ENCODE measurements around the gene MAP4K5.
"Not testable (repeated sequence)": the region's sequence is repeated elsewhere in the genome, so short reads cannot be mapped to it uniquely, and the experiment has no call there.

MAP4K5 gene

DNA sequence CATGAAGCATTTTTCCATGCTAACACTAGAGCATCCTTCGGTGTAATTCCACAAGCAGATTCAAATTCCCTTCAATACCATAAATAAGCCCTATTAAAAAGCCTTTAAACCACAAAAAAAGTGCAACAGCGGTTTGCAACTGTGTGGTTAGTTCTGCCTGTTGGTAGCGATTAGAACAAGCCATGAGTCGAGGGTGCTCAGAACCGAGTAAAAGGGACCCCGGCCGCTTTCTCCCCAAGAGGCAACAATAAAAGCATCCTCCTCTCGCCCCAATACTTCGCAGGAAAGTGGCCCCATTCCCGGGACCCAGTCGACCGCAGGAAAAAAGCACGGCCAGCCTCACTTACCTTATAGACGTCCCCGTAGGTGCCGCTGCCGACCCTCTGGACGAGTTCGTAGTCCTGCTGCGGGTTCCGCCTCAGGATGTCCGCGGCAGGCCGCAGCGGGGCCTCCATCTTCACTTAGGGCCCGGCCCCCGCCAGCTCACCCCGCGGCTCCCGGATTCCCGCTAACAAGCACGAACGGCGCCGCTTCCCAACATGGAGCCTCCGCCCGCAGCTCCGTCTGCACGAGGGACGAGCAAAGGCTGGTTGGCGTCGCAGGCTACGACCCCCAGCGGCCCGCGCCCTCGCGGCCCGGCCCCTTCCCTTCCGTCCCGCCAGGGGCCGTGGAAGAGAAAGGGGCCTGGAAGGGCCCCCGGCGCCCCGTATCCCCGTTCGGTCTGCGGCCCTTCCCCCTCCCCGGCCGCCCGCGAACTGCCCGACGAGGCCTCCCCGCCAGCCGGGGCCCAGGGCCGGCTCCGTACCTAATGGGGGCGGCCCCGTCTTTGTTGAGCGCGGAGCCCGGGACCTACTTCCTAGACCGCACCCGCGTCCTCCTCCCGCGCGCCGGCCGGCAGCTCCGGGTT, 521 bp downstream of the MAP4K5 start:
- DNase-seq = peak; percentile 50 to 97 (median 90)

DNA sequence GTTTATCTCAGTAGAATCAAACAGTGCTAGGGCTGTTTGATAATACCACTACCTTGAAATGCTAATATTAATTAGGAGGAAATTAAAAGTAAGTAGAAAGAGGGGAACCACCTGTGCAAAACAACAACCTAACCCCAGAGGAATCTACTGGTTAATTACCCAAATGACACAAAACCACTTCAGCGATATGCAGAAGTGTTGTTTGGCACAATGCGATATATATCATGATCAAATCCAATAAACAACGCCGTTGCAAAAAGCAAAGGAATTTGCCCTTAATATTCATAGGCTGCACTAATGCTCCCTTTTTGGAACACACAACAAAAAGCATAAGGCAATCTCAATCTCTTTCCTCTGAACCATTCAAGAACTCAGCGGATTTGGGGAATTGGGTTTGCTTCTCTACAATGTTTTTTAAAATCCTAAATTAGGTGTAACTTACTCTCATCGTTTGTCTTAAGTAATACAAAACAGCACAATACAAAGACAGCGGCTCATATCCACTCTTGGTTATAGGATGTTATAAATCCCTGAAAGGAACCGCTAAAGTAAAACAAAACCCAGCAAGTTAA, 1.5 kb downstream of the MAP4K5 start:
- DNase-seq = peak in 2 of 3 experiments; percentile 36 to 52

DNA sequence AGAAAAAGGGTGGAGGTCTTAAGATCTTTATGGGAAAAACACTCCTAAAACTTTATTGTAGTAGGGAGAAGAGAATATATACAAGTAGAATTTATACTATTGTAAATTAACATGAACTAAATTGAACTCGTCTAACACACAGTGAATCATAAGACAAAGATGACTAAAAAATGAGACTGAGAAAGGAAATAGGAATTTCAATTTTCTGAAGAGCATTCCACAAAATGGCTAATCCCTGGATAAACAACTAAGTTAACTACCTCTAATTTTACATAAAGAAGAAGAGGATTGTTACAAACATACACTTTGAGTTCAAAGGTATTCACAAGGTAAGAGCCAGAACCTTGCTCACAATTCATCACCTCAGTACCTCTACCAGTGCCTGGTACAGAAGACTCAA, 2.0 kb downstream of the MAP4K5 start:
- peak in 1 of 3 experiments; percentile 46 for DNase-seq

DNA sequence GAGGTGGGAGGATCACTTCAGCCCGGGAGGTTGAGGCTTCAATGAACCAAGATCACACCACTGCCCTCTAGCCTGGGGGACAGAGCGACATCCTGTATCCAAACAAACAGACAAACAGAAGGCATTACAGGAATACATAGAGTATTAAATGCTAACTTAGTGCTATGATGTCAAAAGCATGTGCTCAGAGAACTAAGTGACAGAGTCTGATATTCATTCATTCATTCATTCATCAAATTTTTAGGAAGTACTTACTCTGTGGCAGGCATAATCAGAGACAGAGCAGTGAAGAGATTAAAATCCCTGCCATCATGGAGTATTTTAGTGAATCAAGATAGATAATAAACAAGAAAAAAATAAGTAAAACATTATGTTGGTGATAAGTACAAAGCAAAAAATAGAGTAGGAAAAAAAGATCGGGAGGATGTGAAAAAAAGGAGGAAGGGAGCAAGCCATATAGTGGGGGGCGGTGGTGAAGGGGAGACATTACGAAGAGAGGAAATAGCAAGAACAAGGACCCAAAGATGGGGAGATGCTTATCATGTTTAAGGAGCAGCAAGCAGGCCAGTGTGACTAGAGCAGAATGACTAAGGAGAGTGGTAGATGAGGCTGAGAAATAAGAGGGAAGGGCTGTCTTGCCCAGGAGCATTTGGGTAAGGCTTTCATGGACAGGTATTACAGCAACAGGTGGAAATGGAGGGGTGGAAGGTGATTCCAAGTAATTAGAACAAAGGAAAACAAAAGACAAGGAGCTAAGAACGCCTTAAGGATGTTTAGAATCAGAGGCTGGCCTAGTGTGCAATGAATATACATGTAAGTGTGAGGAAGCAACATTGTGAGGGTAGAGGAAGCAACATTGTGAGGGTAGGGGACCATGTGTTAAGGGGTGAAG, 2.8 kb downstream of the MAP4K5 start:
- no peak for DNase-seq

DNA sequence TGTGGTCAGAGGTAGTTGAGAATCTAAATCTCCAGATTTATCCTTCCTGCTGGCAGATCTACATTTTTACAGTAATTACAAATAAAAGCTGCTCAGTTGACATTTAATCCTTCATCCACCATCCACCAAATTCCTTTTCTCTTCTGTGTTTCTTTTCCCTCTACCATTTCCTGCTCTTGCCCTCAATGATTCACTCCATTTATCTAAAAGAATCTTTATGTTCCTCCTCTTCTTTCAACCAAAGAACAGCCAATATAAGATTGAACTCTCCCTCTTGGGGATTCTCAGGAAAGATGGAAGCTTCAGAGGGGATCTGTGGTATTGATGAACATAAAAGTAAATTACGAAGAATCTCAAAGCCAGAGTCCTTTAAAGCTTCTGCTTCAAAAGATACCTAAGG, 4.4 kb downstream of the MAP4K5 start:
- no peak for DNase-seq

DNA sequence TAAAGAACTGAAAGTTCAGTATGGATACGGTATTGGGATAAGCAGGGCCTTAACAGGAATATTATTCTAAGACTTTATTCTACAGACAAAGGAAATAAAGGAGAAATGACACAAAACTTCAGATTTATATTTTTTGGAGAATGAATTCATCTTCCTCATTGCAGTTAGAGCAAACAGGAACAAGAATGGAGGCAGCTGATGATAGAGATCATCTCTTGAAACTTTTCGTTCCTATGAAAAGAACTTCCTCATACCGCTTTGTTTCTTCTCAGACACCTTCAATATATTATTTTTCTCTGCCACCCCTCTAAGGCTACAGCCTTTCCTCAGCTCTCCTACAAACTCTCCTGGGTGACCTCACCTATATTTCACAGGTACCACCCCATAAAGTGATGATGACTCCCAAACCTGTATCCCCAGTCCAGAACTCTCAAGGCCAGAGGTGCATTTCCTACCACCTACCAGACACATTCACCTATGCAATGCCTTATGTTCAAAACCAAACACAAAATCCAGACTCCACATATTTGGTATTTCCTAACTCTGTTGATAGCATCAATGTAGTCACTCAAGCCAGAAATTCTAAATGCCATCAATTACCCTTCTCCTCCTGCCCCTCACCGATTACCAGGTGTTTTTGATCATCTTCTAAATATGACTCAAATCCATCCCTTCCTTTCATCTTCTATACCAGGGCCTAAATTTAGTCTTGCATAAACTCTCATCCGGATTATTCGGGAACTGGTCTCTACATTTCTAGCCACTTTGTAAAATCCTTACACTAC, 7.4 kb downstream of the MAP4K5 start:
- no peak for DNase-seq

DNA sequence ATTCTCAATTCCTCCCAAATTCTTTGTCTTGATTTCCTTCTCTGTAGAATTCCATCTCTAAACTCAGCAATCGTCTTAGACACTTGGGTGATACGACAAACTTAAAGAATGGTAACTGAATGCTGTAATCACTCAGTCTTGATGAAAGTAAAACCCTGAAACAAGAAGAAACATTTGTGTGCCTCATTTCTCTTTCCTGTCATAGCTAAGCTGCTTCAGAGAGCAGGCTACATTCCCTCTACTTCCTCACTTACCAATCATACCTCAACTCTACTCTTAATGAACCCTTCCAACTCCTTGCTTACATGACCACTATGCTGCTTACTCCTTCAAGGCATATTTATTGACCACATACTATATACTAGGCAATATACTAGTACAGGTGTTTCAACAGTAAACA, 8.3 kb downstream of the MAP4K5 start:
- DNase-seq = no peak

DNA sequence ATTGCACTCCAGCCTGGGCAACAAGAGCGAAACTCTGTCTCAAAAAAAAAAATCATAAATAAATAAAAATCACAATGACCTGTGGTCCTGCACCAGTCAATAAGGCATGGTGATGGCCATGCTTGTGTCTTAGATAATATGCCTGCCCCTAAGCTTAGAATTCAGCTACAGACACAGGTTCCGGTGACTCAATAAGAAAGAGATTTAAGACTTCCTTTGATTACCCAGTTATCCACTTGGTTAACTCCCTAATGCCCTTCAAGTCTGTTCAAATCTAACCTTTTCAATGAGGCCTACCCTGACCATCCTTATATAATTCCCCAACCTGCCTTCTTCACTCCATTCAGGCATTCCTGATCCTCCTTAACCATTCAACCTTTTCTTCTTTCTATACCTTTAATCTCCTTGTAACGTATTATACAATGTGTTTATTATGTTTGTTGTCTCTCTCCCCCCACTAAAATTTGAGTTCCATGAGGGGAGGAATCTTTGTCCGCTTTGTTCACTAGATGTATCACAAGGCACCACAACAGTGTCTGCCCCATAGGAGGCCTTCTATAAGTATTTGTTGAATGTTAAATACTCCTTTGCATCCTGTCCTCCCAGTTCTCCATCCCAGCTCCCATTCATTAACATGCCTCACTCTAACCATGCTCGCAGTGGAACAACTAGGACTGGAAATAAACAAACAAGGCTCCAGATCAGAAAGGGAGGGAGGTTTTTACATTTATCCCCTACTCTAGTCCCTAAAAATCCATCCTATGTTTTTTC, 8.9 kb downstream of the MAP4K5 start:
- DNase-seq = no peak

DNA sequence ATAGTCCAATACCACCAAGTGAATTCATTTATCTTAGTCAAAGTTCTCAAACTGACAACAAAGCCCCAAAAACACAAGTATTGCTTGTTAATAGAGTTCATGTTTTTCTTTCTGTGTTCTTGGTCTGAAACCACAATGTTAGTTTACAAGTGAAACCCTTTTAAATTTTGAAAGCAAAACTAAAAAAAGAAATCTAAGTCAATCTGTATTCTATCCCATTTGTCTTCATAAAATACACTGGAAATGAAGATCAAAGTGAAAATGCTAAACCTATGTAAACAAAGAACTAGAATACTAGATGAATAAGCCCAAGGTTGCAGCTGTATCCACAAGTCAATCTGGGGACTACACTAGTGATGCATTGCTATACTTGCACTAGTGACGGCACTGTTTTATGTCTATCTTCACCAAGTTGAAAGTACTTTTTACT, 10.4 kb downstream of the MAP4K5 start:
- no peak for DNase-seq

DNA sequence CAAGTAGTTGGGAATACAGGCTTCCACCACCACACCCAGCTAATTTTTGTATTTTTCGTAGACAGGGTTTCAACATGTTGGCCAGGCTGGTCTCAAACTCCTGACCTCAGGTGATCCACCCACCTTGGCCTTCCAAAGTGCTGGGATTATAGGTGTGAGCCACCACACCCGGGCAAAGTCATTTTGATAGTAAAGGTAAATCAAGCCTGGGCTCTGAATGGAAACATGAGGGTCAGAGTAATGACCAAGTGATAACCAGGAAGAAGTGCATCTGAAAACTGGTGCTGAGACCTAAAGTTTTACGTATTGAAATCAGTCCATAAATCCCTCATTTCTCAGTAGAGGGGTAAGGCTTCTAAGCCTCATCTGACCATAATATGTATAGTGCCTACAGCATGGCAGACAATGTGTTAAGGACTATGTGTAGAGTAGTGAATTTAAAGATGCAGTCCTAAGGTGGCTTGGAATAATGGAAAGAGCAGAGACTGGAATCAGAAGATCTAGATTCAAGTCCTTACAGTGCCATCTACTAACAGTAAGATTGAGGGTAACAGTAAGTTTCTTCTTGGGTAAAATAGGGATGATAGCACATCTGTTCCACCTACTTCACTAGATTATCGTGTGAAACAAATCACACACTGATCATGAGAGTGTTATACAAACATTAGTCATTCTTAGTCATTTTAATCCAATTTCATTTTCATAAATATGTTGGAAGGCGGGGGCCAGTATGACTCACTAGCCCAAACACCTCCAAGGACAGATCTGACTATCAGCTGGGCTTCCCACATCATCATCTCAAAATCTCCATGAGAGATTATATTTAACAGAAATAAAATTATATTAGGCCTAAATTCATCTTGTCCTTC, 11.2 kb downstream of the MAP4K5 start:
- DNase-seq = no peak

DNA sequence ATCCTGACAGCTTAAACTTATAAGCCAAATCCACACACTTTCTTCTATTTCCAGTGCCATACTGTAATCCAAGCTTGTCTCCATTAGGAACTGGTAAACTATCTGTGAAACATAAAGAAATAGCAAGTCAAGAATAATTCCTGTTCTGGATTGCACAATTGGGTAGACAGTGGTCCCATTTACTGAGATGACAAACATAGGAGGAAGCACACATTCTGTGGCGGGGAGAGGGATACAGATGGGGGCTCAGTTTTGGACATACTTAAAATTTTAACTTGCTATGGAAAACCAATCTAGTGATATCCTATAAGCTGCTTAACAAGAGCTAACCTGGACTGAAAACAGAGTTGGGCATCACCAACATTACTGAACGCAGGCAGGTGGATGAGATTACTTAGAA, 16.3 kb downstream of the MAP4K5 start:
- DNase-seq = no peak

DNA sequence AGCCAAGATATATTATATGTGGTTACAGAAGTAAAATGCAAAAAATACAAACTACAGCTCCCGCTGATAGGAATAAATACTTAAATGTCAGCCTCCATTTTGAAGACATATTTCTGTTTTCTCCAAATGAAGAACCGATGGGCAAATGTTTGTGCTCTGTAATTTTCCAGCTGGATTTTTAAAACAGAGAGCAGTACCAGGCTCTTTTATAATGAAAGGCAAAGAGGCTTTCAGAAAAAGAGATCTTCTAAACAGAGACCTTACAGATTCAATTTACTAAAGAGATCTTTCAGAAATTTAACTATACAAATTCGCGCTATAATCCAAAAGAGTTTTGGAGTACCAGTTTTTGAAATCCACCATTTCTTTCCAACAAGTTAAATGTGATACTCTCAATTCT, 19.9 kb downstream of the MAP4K5 start:
- no peak for DNase-seq

DNA sequence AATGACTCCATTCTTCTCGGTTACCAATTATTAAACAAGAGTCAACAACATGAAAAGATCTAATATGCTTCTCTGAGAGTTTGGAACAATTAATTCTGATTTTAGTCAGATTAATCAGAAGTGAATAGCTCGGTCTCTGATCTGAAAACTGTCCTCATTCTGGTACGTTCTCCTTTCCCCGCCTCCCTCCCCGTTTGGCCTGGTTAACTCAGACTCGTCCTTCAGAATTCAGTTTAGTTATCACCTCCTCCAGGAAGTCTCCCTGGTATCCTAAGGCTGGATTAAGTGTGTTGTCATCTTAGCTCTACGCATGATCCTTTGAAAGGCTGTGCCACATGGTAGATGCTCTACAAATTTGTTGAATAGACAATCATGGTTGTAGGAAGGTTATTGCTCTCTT, 22.2 kb downstream of the MAP4K5 start:
- DNase-seq = no peak

DNA sequence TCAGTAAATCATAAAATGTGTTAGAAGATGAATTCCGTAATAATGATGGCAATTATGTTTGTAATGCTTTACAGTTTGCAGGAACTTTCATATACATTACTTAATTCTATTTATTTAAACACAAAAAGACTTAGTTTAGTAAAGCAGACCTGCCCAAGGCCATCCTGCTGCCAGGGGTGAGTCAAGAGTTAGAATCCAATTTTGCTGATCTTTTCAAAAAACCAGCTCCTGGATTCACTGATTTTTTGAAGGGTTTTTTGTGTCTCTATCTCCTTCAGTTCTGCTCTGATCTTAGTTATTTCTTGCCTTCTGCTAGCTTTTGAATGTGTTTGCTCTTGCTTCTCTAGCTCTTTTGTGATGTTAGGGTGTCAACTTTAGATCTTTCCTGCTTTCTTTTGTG, 25.3 kb downstream of the MAP4K5 start:
- not testable (repeated sequence) for DNase-seq

DNA sequence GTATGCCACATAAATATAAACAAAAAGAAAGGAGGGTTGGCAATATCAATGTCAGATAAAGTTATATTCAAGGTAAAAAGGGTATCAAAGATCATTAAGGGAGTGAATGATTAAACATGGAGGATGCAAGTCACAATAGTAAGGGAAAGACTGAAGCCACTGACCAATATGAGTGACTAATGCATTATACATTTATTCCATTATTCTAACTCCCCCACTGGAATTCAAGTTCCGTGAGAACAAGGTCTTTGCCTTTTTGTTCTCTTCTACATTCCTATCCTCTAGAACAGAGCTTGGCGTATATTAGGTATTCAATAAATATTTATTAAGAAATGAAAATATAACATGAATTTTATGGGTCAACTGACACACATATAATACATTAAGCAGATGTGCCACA, 30.7 kb downstream of the MAP4K5 start:
- DNase-seq = no peak

DNA sequence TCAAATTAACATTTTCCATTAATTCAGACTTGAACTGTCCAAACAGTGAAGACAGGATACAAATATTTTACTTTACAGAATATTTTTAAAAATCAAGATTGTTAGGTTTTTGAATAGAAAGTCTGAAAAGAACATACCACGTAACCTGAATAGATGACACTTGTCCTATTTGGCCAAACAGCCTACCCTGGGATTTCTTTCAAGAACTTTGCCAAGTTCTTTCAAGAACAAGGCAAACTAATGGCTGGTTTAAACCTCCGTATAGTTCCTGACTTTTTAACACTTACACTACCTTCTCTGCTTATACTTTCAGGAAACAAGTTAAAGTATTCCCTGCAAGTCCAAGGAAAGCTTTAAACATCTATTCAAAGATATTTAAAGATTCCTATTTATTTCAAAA, 35.0 kb downstream of the MAP4K5 start:
- DNase-seq = no peak

DNA sequence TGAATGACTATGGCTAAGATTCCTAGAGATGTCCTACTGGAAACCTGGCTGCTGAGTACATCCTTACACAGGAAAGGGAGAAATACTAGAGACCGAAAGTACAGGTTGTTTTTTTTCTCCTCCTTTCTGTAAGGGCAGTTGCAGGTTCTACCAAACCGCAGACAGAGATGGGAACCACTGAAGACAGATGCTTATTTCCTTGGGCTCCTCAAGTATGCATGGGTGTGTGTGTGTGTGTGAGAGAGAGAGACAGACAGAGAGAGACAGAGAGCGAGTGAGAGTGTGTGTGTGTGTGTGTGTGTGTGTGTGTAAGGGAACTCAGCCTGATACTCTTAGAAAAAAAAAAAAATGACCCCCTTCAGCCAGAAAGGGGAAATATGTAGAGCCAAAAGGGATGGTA, 42.5 kb downstream of the MAP4K5 start:
- no peak for DNase-seq

DNA sequence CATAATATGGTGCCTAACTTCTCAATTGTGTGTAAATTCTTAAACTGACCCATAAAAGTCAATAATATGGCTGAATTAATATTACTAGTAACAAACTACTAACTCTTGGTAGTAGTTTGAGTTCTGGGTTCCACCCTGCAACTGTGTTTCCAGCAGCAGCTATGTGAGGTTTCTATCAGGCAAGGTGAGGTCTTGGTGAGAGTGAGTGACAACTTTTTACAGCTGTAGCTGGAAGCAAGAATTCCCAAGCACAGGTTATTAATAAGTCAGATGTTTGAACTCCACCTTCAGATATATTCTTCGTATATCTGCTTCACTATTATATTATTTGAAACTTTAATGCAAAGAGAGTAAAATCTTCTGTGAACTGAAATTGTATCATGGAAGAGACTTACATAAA, 43.8 kb downstream of the MAP4K5 start:
- no peak for DNase-seq

DNA sequence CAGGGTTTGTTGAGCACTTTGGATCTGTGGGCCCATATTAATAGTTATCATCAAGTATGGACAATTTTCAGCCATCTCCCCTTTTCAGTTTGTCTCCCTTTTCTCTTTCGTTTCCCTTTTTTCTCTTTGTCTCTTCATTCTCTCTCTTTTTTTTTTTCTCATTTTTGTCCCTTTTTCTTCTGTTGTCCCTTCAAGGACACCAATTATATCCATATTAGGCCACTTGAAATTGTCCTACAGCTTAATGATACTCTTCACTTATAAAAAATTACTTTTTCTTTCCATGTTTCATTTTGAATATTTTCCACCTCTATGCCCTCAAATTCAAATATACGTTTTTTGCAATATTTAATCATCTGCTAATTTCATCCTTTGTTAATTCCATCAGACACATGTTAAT, 53.3 kb downstream of the MAP4K5 start:
- DNase-seq = no peak

DNA sequence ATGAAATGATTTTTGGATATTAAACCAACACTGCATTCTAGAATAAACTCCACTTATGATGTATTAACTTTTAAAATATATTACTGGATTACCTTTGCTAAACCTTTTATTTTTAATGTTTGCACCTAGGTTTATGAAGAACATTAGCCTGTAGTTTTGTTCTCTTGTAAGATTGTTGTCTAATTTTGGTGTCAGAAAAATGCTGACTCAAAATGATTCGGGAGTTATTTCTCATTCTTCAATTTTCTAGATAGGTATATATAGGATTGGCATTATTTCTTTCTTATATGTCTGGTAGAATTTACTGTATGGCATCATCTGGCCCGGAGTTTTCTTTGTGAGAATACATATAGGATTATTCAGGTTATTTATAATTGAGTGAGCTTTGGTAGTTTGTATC, 54.6 kb downstream of the MAP4K5 start:
- DNase-seq = no peak

DNA sequence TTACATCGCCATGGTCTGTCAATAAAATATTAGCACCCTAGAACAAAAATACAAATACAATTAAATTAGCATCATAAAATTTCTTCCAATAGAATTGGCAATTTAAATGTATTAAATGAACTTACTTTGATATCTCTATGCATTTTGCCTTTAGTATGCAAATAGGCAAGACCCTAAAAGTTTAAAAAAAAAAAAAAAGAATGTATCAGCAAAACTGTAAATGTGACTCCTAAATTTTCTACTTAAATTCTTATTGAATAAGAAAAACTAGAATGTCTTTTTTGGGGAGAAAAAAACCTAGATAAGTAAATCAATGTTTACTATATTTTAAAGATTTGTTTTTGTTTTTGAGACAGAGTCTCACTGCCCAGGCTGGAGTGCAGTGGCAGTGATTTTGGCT, 56.2 kb downstream of the MAP4K5 start:
- DNase-seq = no peak
